Osteoblast (primary cell): ENCODE measurements around the gene C17orf78. TPM values are rescaled to one million over a fixed set of nuclear protein-coding genes. Genes with fewer than 3 reads are reported as not detected.

Source experiments
- DNase-seq: peaks from one replicate; pipeline ENCODE4 v3.0.0; 2011; ENCODE audit warnings: low spot score, mixed read lengths; ENCODE audit not compliant: insufficient read length; ENCODE audit errors: missing footprints
- H2AFZ ChIP-seq: 2 replicates; pipeline ENCODE4 v1.6.0; 2011; ENCODE audit warnings: mild to moderate bottlenecking, low read length
- H3K27ac ChIP-seq: 2 replicates; pipeline ENCODE4 v1.5.1; 2011; ENCODE audit warnings: mild to moderate bottlenecking, low read depth, low read length, moderate library complexity
- H3K27me3 ChIP-seq: 2 replicates; pipeline ENCODE4 v1.6.0; 2012; ENCODE audit warnings: mild to moderate bottlenecking, control low read depth, inconsistent platforms, low read length, moderate library complexity; ENCODE audit not compliant: insufficient read depth
- H3K36me3 ChIP-seq: 2 replicates; pipeline ENCODE4 v1.5.1; 2011; ENCODE audit warnings: mild to moderate bottlenecking, low read length, control low read depth, moderate library complexity; ENCODE audit not compliant: insufficient read depth
- H3K4me1 ChIP-seq: 2 replicates; pipeline ENCODE4 v1.5.1; 2011; ENCODE audit warnings: mild to moderate bottlenecking, low read length, control low read depth, moderate library complexity; ENCODE audit not compliant: insufficient read depth
- H3K4me2 ChIP-seq: 2 replicates; pipeline ENCODE4 v1.6.0; 2011; ENCODE audit warnings: mild to moderate bottlenecking, low read length; ENCODE audit not compliant: insufficient read depth
- H3K4me3 ChIP-seq: fragments of 200-600 bp; sonication (generic); 3 replicates; pipeline ENCODE4 v1.5.1; 2012; ENCODE audit warnings: mild to moderate bottlenecking, low read length, inconsistent platforms; ENCODE audit not compliant: insufficient read depth
- H3K79me2 ChIP-seq: 2 replicates; pipeline ENCODE4 v1.6.0; 2012; ENCODE audit warnings: mild to moderate bottlenecking, low read length, control low read depth, inconsistent platforms; ENCODE audit not compliant: insufficient read depth
- H3K9me3 ChIP-seq: 2 replicates; pipeline ENCODE4 v1.5.1; 2011; ENCODE audit warnings: low read depth, low read length, control low read depth
- H4K20me1 ChIP-seq: 2 replicates; pipeline ENCODE4 v1.6.0; 2012; ENCODE audit warnings: mild to moderate bottlenecking, low read length, control low read depth; ENCODE audit not compliant: insufficient read depth
- CTCF ChIP-seq: IDR thresholded peaks from 2 replicates; pipeline ENCODE4 v1.5.1; 2011; ENCODE audit warnings: mild to moderate bottlenecking, low read depth, low read length, moderate library complexity; ENCODE audit errors: extremely low read depth
- total RNA-seq: library from RNA; depleted of rRNA; stranded (reverse); fragments of >200 nt; gene quantifications from 2 replicates; pipeline ENCODE4 v1.2.3, GENCODE V29; 2012

Gene C17orf78
- total RNA-seq, 1 donor: not detected

- peaks cover 22% of the 10 kb centered on the region for H3K4me1 ChIP-seq
- peak overlapping the region; percentile 88 for H3K4me2 ChIP-seq
- no peak overlapping the region for H3K27ac ChIP-seq
- no peaks in the 10 kb centered on the region for H3K27me3 ChIP-seq
- peaks cover 26% of the 10 kb centered on the region for H3K79me2 ChIP-seq
- H3K36me3 ChIP-seq: no peaks in the 10 kb centered on the region
- DNase-seq: peak; percentile 23
- H2AFZ ChIP-seq: no peak overlapping the region
- no peaks in the 10 kb centered on the region for H3K9me3 ChIP-seq
- H4K20me1 ChIP-seq: no peaks in the 10 kb centered on the region
- H3K4me3 ChIP-seq: no peak overlapping the region
- no peak for TF ChIP-seq CTCF
Observed at GRCh38 chr17:37360632-37361031, 15.2 kb upstream of the C17orf78 start.

- DNase-seq: peak; percentile 38
- H3K9me3 ChIP-seq: no peaks in the 10 kb centered on the region
- no peaks in the 10 kb centered on the region for H3K36me3 ChIP-seq
- H4K20me1 ChIP-seq: no peaks in the 10 kb centered on the region
- H3K4me1 ChIP-seq: peaks cover 22% of the 10 kb centered on the region
- H3K27ac ChIP-seq: no peak overlapping the region
- H3K27me3 ChIP-seq: no peaks in the 10 kb centered on the region
- no peak overlapping the region for H3K4me2 ChIP-seq
- TF ChIP-seq CTCF: no peak
- peaks cover 22% of the 10 kb centered on the region for H3K79me2 ChIP-seq
- no peak overlapping the region for H3K4me3 ChIP-seq
- H2AFZ ChIP-seq: no peak overlapping the region
Observed at GRCh38 chr17:37361543-37361942, 14.2 kb upstream of the C17orf78 start.

GRCh38 chr17:37365589-37365988, 10.2 kb upstream of the C17orf78 start:
- H3K4me2 ChIP-seq: no peak overlapping the region

GRCh38 chr17:37368577-37368976, 7.2 kb upstream of the C17orf78 start:
- Histone ChIP-seq H2AFZ (no peak overlapping the region), H3K27me3 (no peaks in the 10 kb centered on the region), H3K4me1 (peaks cover 5% of the 10 kb centered on the region), H3K4me3 (no peak overlapping the region), H4K20me1 (no peaks in the 10 kb centered on the region), H3K27ac (no peak overlapping the region), H3K9me3 (no peaks in the 10 kb centered on the region), H3K79me2 (no peaks in the 10 kb centered on the region), H3K4me2 (no peak overlapping the region), H3K36me3 (no peaks in the 10 kb centered on the region)
- peak; percentile 53 for DNase-seq
- TF ChIP-seq CTCF: no peak

More at GRCh38 chr17:37365589-37365988, 10.2 kb upstream of the C17orf78 start:
- Histone ChIP-seq H3K27me3 (no peaks in the 10 kb centered on the region), H2AFZ (no peak overlapping the region), H3K36me3 (no peaks in the 10 kb centered on the region), H3K9me3 (no peaks in the 10 kb centered on the region), H3K27ac (no peak overlapping the region), H3K4me3 (no peak overlapping the region), H3K4me1 (peaks cover 5% of the 10 kb centered on the region), H4K20me1 (no peaks in the 10 kb centered on the region), H3K79me2 (no peaks in the 10 kb centered on the region)
- no peak for TF ChIP-seq CTCF
- no peak for DNase-seq
